DND-41 (cell line): ENCODE measurements around the gene ADGRB3.

Experiments used
- CTCF ChIP-seq: IDR thresholded peaks from 2 replicates; pipeline ENCODE4 v1.5.1; 2012; ENCODE audit warnings: borderline replicate concordance, low read length, moderate library complexity, mild to moderate bottlenecking; ENCODE audit not compliant: poor library complexity, severe bottlenecking; ENCODE audit errors: extremely low read depth
- EZH2 ChIP-seq: IDR thresholded peaks from 3 replicates; pipeline ENCODE4 v1.6.1; 2012; ENCODE audit warnings: borderline replicate concordance, low read depth, mild to moderate bottlenecking, moderate library complexity, low read length, inconsistent platforms; ENCODE audit not compliant: severe bottlenecking

DNA sequence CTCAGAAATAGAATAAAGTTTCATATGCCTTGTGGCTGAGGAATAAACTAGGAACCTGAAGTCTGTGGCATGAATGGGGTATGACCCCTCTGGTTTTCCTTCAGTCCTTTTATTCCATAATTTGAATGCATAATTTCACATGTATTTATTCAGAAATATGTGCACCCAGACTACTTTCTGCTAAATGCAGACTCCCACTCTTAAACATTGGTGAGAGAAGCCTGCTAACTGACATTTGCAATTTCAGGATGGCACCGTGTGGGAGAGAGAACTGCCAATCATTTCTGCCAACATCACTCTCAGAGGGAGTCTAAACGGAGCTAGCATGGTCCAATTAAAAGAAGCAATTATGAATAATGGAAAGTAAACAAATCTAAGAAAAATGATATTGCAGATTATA lies 141.3 kb downstream of the ADGRB3 start:
- no peak for TF ChIP-seq CTCF
- no peak for TF ChIP-seq EZH2
